ENCODE results near the gene SUN1. TPM values are rescaled to one million over a fixed set of nuclear protein-coding genes. Genes with fewer than 3 reads are reported as not detected.

SUN1 gene
- polyA plus RNA-seq, 1 of the 3 experiments (the other 2 are of a cell fraction) = 369 TPM

- POLR2A ChIA-PET = interaction anchor here (1.2 kb wide), 1 partner anchor 44 kb away, joined by 6 read pairs; no protein-coding TSS in a partner anchor
- H3K9me3 ChIP-seq = no peaks in the 10 kb centered on the region
- H3K79me2 ChIP-seq (ENCODE audit: insufficient read depth) = peaks cover 100% of the 10 kb centered on the region
- peaks cover 31 to 33% of the 10 kb centered on the region in 2 experiments; a peak in 3 of 4 replicates for H3K4me1 ChIP-seq (ENCODE audit: control insufficient read depth in 1 of 2, insufficient read depth in 2 of 2, low read depth in 1 of 2, low read length in 1 of 2)
- H2AFZ ChIP-seq (ENCODE audit: low read depth) = no peak overlapping the region
- H3K4me3 ChIP-seq (ENCODE audit: low read depth in 2 of 2, low read length in 1 of 2) = no peak overlapping the region
- DNase-seq = peak; percentile 68
- H3K27ac ChIP-seq (ENCODE audit: low read depth in 2 of 2, low read length in 1 of 2) = peak overlapping the region in 1 of 2 experiments; percentile 5; a peak in 2 of 4 replicates
- H4K20me1 ChIP-seq (ENCODE audit: insufficient read depth) = peaks cover 57% of the 10 kb centered on the region
- 75% methylated on average over 8 of the region's 8 CpGs for WGBS (ENCODE audit: low lambda C conversion rate)
- TF ChIP-seq CTCF (IDR thresholded peaks at IDR 0.05) = no peak
- TF ChIP-seq GABPA (IDR thresholded peaks at IDR 0.05; ENCODE audit: low read depth) = no peak
- TF ChIP-seq SIN3A (IDR thresholded peaks at IDR 0.05; ENCODE audit: borderline replicate concordance, low read depth, low read length) = no peak
- no peak for TF ChIP-seq USF2 (IDR thresholded peaks at IDR 0.05; ENCODE audit: borderline replicate concordance, low read depth, low read length)
- no peak for TF ChIP-seq ELF1 (IDR thresholded peaks at IDR 0.05)
- no peak for TF ChIP-seq TEAD4 (IDR thresholded peaks at IDR 0.05; ENCODE audit: borderline replicate concordance, insufficient read depth)
- TF ChIP-seq EP300 (IDR thresholded peaks at IDR 0.05; ENCODE audit: borderline replicate concordance in 1 of 2, low read depth in 1 of 2, low read length in 1 of 2) = no peak
- no peak for TF ChIP-seq EZH2phosphoT487 (IDR thresholded peaks at IDR 0.05; ENCODE audit: borderline replicate concordance, low read depth)
- no peak for TF ChIP-seq CHD2 (IDR thresholded peaks at IDR 0.05; ENCODE audit: low read length, partially characterized antibody)
- no peak for TF ChIP-seq REST (IDR thresholded peaks at IDR 0.05; ENCODE audit: low read depth, low read length)
- TF ChIP-seq YY1 (IDR thresholded peaks at IDR 0.05; ENCODE audit: low read depth) = no peak
- no peak for TF ChIP-seq PBX3 (IDR thresholded peaks at IDR 0.05)
- TF ChIP-seq NRF1 (IDR thresholded peaks at IDR 0.05; ENCODE audit: low read depth, low read length) = no peak
- no peak for TF ChIP-seq JUND (IDR thresholded peaks at IDR 0.05)
- TF ChIP-seq IRF3 (IDR thresholded peaks at IDR 0.05; ENCODE audit: low read depth, low read length) = no peak
- TF ChIP-seq TCF12 (IDR thresholded peaks at IDR 0.05) = no peak
- no peaks in the 10 kb centered on the region for H3K9me2 ChIP-seq
- peaks cover 7% of the 10 kb centered on the region for H3F3A ChIP-seq (replicated peaks; ENCODE audit: insufficient read depth)
- H3K9ac ChIP-seq = no peak overlapping the region
- H3K36me3 ChIP-seq (replicated peaks in 1 of 2; ENCODE audit: control insufficient read depth in 1 of 2, insufficient read depth in 2 of 2, low read length in 1 of 2) = peaks cover 2 to 19% of the 10 kb centered on the region in 2 experiments
- CTCF ChIA-PET = interaction anchor here (1.0 to 3.9 kb wide), 6 partner anchors 9 to 49 kb away, joined by 3 to 31 read pairs (median 7); partner anchors contain the start of gene SUN1
- no peak overlapping the region for H3K4me2 ChIP-seq
- no peaks in the 10 kb centered on the region for H3K27me3 ChIP-seq (ENCODE audit: insufficient read depth)
Measured at GRCh38 chr7:823649-824048, 8.6 kb upstream of the SUN1 start.
